Measurements from ENCODE around the gene PSMB2.

- TF ChIP-seq CTCF (conservative IDR thresholded peaks at IDR 0.05; ENCODE audit: low read length) = no peak
- no peak for TF ChIP-seq EZH2phosphoT487 (IDR thresholded peaks at IDR 0.05; ENCODE audit: borderline replicate concordance, low read depth, low read length)
These were observed 84.2 kb downstream of the PSMB2 start, which contains the start of gene KIAA0319L for GRCh38 chr1:35557118-35557610.
